Activated CD8-positive, alpha-beta memory T cell treated with anti-CD3 and anti-CD28 coated beads for 4 hours (primary cell): ENCODE measurements around the gene DOCK10.

ENCODE experiments used
- DNase-seq, 2 donors: peaks; one replicate each; pipeline ENCODE4 v3.0.0-alpha.2; 2020; ENCODE audit warnings: low read depth in 2 of 2

DOCK10 gene

DNA sequence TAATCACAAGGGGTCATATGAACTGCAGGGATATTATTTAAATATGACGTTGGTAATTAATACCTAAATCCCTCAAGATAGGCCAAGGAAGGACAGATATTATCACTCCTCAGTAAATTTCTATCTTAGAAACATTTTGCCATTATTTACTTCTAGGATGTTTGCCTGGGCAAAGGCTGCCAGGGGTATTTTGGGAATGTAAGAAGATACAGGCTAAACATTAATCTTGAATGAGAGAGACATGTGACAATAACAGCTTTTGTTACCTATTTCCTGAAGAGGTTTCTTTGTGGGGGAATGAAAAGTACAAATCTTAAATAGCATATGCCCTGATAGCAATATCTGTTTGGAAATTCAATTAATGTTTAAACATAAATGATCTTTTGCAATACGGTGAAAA, 325.3 kb downstream of the DOCK10 start:
- no peak for DNase-seq

DNA sequence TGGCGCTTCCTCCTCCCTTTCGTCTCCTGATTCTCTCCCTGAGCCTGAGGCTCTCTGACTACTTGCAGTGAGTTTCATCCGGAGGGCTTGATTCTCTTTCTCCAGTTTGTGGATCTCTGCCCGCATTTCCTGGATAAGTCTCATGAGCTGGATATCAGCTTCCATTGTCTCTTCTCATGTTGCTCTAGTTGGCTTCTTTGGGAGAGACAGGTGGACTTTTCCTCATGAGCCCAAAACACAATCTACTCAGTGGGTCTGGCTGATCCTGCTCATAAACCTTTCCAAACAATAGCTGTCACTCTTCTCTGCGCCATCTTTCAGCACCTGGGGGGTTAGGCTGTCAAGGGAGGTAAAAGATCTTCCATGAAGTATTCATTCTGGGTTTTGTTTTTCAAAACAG, 326.1 kb downstream of the DOCK10 start, which contains the start of gene CCDC195:
CCDC195 (minus strand) TSS at position 165 of the 400 bp plus-strand sequence; CDS start at position 165, 0 bp downstream.
- DNase-seq: no peak
